ENCODE results near the gene CLEC18A.
"Not testable (repeated sequence)": the region's sequence is repeated elsewhere in the genome, so short reads cannot be mapped to it uniquely, and the experiment has no call there.

Gene CLEC18A

GRCh38 chr16:69951017-69951671, at the start of gene CLEC18A:
Gene CLEC18A (plus strand): TSS chr16:69951334. CDS start chr16:69951367, 33 bp downstream.
- not testable (repeated sequence) for DNase-seq (ENCODE audit: low spot score)

DNA sequence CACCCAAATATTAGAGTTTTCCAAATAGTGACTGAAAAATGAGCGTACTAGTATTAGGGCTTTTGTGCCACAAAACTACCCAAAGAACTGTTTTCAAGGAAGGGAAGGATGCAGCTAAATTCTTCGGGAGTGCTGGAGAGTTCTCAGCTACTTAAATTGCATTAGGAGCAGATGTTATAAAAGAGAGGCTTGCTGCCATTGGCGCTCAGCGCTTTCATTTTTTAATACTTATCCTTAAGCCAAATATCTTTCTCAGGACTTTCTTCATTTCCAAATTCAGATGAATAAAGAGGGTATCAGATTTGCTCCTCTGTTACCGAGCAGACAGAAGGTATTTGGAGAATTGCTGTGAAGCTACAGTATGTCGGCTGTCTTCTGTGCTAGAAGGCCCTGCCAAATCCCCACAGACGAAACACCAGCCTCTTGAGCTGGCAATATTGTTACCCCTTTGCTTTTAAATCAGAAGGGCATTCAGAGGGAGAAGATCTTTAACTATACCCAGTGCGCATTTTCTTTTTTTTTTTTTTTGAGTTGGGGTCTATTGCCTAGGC, 47.2 kb upstream of the CLEC18A start:
- no peak for DNase-seq (ENCODE audit: low spot score)

GRCh38 chr16:69904495-69905170, 46.5 kb upstream of the CLEC18A start:
- DNase-seq (ENCODE audit: low spot score): no peak

DNA sequence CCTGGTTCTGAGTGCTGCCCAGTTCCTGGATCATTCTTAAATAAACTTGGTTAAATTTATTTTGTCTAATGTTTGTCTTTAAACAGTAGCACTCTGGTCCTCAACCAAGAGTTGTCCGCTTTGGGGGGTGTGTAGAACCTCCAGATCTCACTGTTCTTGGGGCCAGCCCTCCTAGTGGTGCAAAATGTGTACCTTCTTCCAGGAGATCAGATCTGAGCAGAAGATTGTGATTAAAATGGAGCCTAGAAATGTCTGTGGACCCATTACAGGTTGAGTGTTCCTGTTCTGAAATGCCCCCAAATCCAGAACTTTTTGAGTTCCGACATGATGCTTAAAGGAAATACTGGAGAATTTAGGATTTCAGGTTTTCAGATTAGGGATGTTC, 46.0 kb upstream of the CLEC18A start:
- no peak for DNase-seq (ENCODE audit: low spot score)

DNA sequence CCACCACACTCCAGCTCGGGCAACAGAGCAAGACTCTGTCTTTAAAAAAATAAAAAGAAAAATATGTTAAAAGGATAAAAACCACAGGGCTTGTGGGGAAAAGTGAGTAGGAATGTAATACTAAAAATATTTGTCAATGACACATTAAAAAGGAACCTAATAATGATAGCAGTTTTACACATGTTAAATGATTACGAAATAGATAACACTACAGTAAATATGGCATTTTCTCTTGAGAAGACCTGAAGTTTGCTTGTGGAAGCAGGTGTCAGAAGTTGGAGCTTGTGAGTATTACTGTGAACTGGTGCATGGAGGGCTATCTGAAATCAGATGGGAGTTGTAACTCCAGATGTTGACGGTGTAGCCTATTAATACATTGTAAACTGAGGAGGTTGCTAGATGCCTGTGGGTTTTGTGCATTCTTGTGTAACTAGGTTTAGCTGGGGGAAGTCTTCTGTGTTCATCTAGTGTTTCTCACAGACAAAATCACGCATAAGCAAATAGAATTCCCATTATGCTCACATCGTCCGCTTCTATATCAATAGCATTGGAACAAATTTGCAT, 44.2 kb upstream of the CLEC18A start:
- DNase-seq (ENCODE audit: low spot score): no peak

- no peak for DNase-seq (ENCODE audit: low spot score)
Observed at GRCh38 chr16:69909043-69909442, 42.1 kb upstream of the CLEC18A start.

GRCh38 chr16:69909760-69910159, 41.4 kb upstream of the CLEC18A start:
- DNase-seq (ENCODE audit: low spot score): no peak

GRCh38 chr16:69910964-69911363, 40.2 kb upstream of the CLEC18A start:
- no peak for DNase-seq (ENCODE audit: low spot score)

- DNase-seq (ENCODE audit: low spot score): no peak
Observed at GRCh38 chr16:69916462-69916861, 34.7 kb upstream of the CLEC18A start.

- DNase-seq (ENCODE audit: low spot score): no peak
Observed at GRCh38 chr16:69917311-69917710, 33.8 kb upstream of the CLEC18A start.

DNA sequence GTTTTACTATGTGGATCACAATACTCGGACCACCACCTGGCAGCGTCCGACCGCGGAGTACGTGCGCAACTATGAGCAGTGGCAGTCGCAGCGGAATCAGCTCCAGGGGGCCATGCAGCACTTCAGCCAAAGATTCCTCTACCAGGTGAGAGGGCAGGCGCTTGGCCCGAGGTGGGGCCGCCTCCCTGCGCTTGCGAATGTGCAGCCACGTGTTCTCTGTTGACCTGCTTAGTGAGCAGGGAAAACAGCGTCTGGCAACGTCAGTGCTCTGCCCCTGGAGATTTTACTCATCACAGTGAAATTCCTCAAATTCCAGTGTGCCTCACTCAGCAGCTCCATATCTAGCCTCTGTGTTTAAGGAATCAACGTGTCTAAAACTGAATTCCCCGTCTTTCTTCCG, 33.4 kb upstream of the CLEC18A start:
- no peak for DNase-seq (ENCODE audit: low spot score)

DNA sequence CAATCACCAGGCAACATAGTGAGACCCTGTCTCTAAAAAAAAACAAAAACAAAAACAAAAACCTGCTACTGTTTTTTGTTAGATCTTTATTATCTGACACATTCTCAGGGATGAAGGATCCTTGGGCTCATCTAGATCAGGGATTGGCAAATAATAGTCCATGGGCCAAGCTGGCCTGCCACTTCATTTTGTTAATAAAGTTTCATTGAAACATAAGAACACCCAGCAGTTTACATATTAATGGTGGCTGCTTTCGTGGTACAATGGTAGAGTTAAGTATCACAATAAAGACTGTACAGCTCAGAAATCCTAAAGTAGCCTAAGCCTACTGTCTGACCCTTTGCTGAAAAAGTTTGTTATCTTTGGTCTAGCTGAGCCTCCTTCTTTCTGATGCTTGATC, 32.9 kb upstream of the CLEC18A start:
- DNase-seq (ENCODE audit: low spot score): no peak

- no peak for DNase-seq (ENCODE audit: low spot score)
Observed at GRCh38 chr16:69921127-69921526, 30.0 kb upstream of the CLEC18A start.

- no peak for DNase-seq (ENCODE audit: low spot score)
Observed at GRCh38 chr16:69922200-69922599, 28.9 kb upstream of the CLEC18A start.

DNA sequence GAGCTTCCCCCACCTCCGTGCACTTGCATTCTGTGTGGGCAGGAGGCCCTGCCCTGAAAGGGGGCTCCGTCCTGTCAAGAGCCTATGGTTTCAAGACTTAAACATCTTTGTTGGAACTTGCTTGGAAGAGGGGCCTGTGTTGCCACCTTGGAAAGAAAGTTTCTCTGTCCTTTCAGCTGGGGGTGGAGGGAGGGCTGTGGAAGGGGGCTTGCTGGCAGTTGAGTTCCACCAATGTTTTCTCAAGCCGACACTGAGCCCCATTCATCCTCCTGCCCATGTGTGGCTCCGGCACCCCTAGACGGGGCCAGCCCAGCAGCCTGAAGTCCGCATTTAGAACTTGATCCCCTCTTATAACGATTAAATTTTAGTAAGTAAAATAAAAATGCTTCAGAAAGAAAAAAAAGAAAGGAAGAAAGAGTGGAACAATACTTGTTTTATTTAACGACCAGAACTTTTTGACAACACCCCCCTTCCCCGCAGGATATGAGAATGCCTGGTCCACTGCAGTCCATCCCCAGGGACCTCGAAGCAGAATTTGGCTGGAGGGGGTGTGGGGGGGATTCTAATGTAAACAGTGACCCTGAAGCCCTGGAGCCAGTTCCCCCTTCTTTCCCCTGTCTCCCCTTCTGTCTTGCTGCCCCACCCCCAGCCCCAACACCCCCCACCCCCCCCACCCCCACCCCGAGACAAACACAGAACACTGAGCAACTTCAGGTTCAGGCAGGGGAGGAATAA, 26.9 kb upstream of the CLEC18A start:
- no peak for DNase-seq (ENCODE audit: low spot score)

DNA sequence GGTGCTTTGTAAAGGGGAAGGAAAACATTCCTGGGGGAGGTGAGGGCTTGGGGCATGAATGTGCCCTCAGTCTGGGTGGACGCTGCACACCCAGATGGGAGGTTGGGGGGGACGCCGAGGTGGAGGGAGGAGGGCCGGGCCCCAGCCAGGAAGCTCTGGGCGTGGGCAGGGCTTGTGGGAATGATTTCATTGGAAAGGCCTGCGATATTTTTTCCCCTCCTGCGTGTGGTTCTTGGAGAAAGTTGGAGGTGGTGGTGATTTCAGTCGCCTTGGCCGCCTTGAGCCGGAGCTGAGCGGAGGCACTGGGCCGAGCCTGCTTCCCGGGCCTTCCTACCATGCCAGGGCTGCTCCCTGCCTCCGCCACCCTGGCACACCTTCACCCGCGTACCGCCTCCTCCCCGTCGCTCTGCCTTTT, 26.4 kb upstream of the CLEC18A start:
- no peak for DNase-seq (ENCODE audit: low spot score)

DNA sequence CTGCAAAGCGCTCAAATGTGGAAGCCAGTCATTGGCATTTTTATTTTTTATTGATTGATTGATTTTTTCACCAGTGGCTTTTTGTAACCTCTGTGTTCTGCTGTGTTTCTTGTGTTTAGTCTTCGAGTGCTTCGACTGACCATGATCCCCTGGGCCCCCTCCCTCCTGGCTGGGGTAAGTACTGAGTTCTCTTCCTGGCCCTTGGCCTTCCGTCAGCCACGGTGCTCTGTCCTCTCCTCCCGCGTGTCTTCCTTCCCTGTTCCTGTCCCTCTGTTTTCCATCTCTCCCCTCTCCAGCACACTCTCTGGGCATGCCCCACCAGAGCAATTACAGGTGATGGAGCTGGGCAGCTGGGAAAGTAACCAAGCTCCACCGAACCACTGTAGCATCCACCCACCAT, 25.8 kb upstream of the CLEC18A start:
- no peak for DNase-seq (ENCODE audit: low spot score)

DNA sequence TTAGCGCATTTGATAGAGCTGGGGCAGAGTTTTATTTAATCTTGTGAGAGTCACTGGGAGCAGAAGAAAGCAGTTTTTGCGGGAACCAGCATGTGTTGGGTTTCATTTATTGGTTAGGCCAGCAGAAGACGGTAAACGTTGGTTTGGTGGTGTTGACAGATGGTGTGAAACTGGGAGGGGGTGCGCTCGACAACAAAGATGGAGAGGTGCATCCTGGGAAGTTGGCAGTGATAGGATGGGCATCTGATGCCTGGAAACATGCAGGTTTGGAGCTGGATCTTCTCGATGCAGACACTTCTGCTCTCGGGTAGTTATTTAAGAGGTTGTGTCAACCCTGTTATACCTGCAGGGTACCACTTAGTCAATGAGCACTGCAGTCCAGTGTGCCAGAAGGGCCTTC, 24.9 kb upstream of the CLEC18A start:
- no peak for DNase-seq (ENCODE audit: low spot score)

GRCh38 chr16:69927056-69927757, 23.9 kb upstream of the CLEC18A start:
- no peak for DNase-seq (ENCODE audit: low spot score)

DNA sequence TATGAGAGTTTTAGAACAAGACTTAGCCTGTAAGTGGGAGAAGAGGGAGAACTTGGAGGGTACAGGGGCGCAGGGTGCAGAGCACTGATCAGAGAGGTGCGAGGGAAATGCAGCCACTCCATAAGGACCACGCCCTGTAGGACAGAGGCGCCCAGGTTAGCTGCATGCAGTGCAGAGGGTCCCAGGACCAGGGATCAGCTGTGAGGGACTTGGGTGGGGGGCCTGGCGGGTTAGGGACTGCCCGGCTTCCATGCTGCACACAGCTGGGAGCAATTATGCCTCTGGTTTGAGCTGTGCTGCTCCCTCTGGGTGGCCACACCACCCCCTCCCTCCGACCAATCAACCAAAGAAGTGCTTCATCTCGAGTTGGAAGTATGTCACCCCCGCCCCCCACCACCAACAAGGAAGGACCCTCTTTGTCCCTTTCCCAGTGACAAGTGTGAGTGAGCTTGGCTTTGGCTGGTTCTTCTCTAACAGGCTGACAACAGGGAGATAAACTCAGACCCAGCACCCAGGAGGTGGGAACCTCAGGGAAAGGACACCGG, 22.2 kb upstream of the CLEC18A start:
- no peak for DNase-seq (ENCODE audit: low spot score)

DNA sequence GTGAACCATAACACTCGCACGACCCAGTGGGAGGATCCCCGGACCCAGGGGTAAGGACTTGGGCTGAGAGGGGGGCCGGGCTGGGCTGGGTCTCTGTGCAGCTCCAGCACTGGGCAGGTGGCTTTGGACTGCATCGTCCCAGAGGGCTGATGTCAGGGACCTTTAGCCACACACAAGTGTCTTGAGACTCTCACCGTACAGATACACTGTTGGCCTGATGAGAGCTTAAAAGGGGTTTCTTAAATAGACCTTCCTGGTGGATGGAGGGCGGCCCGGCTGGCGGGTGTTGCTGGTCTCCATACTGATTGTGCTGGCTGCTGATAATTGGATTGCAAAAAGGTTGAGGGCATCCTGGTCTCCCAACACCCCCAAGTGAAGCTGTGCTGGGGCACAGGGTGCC, 21.7 kb upstream of the CLEC18A start:
- DNase-seq (ENCODE audit: low spot score): no peak

Measured in LoVo (cell line).